Measurements from ENCODE around the gene CHN2. TPM values are rescaled to one million over a fixed set of nuclear protein-coding genes. Genes with fewer than 3 reads are reported as not detected.

The CHN2 gene
- polyA plus RNA-seq, 2 of the 4 experiments (the other 2 are of a cell fraction): 0.06 TPM; not detected in 1

GRCh38 chr7:29459589-29459988 lies 265.0 kb downstream of the CHN2 start:
- Histone ChIP-seq H3K4me3 (no peak overlapping the region), H3K4me2 (no peak overlapping the region), H3K9me3 (no peaks in the 10 kb centered on the region), H3K4me1 (peaks cover 14% of the 10 kb centered on the region; the same call in 1 of the 3 replicates), H3K27ac (no peak overlapping the region)
- TF ChIP-seq ZC3H11A (IDR thresholded peaks at IDR 0.05): no peak
- TF ChIP-seq RCOR1 (IDR thresholded peaks at IDR 0.05; ENCODE audit: low read depth, low read length): no peak
- TF ChIP-seq ELK1 (IDR thresholded peaks at IDR 0.05; ENCODE audit: low read depth, low read length): no peak
- no peak for TF ChIP-seq NR3C1 (IDR thresholded peaks at IDR 0.05)
- TF ChIP-seq ESRRA (IDR thresholded peaks at IDR 0.05; ENCODE audit: borderline replicate concordance, low read length): no peak
- no peak for TF ChIP-seq KDM5A (IDR thresholded peaks at IDR 0.05)
- TF ChIP-seq ATOH8 (CRISPR knock-in tag; IDR thresholded peaks at IDR 0.05; ENCODE audit: low read depth): no peak
- no peak for TF ChIP-seq KDM1A (IDR thresholded peaks at IDR 0.05; ENCODE audit: low read depth)
- no peak for TF ChIP-seq RARB (CRISPR knock-in tag; IDR thresholded peaks at IDR 0.05)
- TF ChIP-seq FOSL2 (IDR thresholded peaks at IDR 0.05): no peak
- TF ChIP-seq FOSL2 (CRISPR knock-in tag; IDR thresholded peaks at IDR 0.05): no peak
- no peak for ATAC-seq
- 60% methylated on average over 8 of the region's 8 CpGs for WGBS (ENCODE audit: missing lambda C conversion rate)
- DNase-seq (ENCODE audit: low read depth in 1 of 2, low spot score in 1 of 2): no peak
- no peak for FAIRE-seq
- CTCF ChIA-PET: no interaction called here
- POLR2A ChIA-PET: no interaction called here

GRCh38 chr7:29461996-29462395 lies 267.4 kb downstream of the CHN2 start:
- Histone ChIP-seq H3K9me3 (no peaks in the 10 kb centered on the region), H3K4me3 (no peak overlapping the region), H3K27ac (no peak overlapping the region), H3K4me1 (peaks cover 14% of the 10 kb centered on the region; the same call in 1 of the 3 replicates), H3K4me2 (no peak overlapping the region)
- ATAC-seq: no peak
- no peak for FAIRE-seq
- TF ChIP-seq MAFK (IDR thresholded peaks at IDR 0.05; ENCODE audit: partially characterized antibody): peak; percentile 79
- no peak for TF ChIP-seq HDAC2 (IDR thresholded peaks at IDR 0.05)
- ChIA-PET CTCF (no interaction called here), POLR2A (no interaction called here)
- 82% methylated on average over 4 of the region's 4 CpGs for WGBS (ENCODE audit: missing lambda C conversion rate)
- no peak for DNase-seq (ENCODE audit: low read depth in 1 of 2, low spot score in 1 of 2)

GRCh38 chr7:29463504-29464158 lies 269.1 kb downstream of the CHN2 start:
- CTCF ChIA-PET: no interaction called here

GRCh38 chr7:29464753-29465152 lies 270.2 kb downstream of the CHN2 start:
- WGBS (ENCODE audit: missing lambda C conversion rate): 63% methylated on average over 3 of the region's 3 CpGs
- DNase-seq (ENCODE audit: low read depth in 1 of 2, low spot score in 1 of 2): no peak
- Histone ChIP-seq H3K4me3 (no peak overlapping the region), H3K4me1 (0 out of 3 replicates have a peak, but pooled peaks cover 7% of the 10 kb centered on the region), H3K27ac (no peak overlapping the region), H3K4me2 (no peak overlapping the region), H3K9me3 (no peaks in the 10 kb centered on the region)
- ATAC-seq: no peak
- ChIA-PET POLR2A (no interaction called here), CTCF (no interaction called here)
- no peak for TF ChIP-seq PHF8 (IDR thresholded peaks at IDR 0.05; ENCODE audit: borderline replicate concordance, low read depth)
- TF ChIP-seq HOXB5 (CRISPR knock-in tag; IDR thresholded peaks at IDR 0.05): no peak
- TF ChIP-seq CBX8 (IDR thresholded peaks at IDR 0.05): no peak
- TF ChIP-seq MYC (IDR thresholded peaks at IDR 0.05; ENCODE audit: borderline replicate concordance, low read length): no peak
- TF ChIP-seq HEYL (CRISPR knock-in tag; IDR thresholded peaks at IDR 0.05): no peak
- TF ChIP-seq NPAS2 (CRISPR knock-in tag; IDR thresholded peaks at IDR 0.05; ENCODE audit: borderline replicate concordance): no peak
- no peak for TF ChIP-seq MAZ (IDR thresholded peaks at IDR 0.05; ENCODE audit: borderline replicate concordance, low read depth, low read length)
- TF ChIP-seq CEBPB (IDR thresholded peaks at IDR 0.05): no peak
- no peak for TF ChIP-seq MAFK (IDR thresholded peaks at IDR 0.05; ENCODE audit: partially characterized antibody)
- no peak for TF ChIP-seq RNF2 (IDR thresholded peaks at IDR 0.05; ENCODE audit: borderline replicate concordance, low read depth)
- FAIRE-seq: no peak

More at GRCh38 chr7:29463504-29464158, 269.1 kb downstream of the CHN2 start:
- no peak for ATAC-seq
- no peak overlapping the region for H3K27ac ChIP-seq
- TF ChIP-seq MAFK (IDR thresholded peaks at IDR 0.05; ENCODE audit: partially characterized antibody) (no peak), RFX5 (IDR thresholded peaks at IDR 0.05) (no peak), RAD21 (conservative IDR thresholded peaks at IDR 0.05 in 1 of 2, IDR thresholded peaks at IDR 0.05 in 1 of 2) (no peak)
- H3K9me3 ChIP-seq: no peaks in the 10 kb centered on the region
- H3K4me3 ChIP-seq: no peak overlapping the region
- WGBS (ENCODE audit: missing lambda C conversion rate): 44% methylated on average over 3 of the region's 3 CpGs
- no peak for DNase-seq (ENCODE audit: low read depth in 1 of 2, low spot score in 1 of 2)
- no peak overlapping the region; the same call in 2 of the 3 replicates for H3K4me2 ChIP-seq
- FAIRE-seq: no peak
- H3K4me1 ChIP-seq: 0 out of 3 replicates have a peak, but pooled peaks cover 7% of the 10 kb centered on the region
- POLR2A ChIA-PET: no interaction called here

Measured in A549 (cell line).